ENCODE results near the gene LMAN1L.

LMAN1L gene

GRCh38 chr15:74794248-74794969, 18.2 kb upstream of the LMAN1L start:
- no peak for DNase-seq

GRCh38 chr15:74794970-74795349, 17.7 kb upstream of the LMAN1L start:
- no peak for DNase-seq

GRCh38 chr15:74795966-74796625, 16.5 kb upstream of the LMAN1L start:
- DNase-seq = no peak

GRCh38 chr15:74798388-74799254, 14.0 kb upstream of the LMAN1L start:
- DNase-seq = no peak

GRCh38 chr15:74799255-74799855, 13.3 kb upstream of the LMAN1L start:
- DNase-seq = peak; percentile 15

- peak; percentile 87 for DNase-seq
Measured at GRCh38 chr15:74799856-74800558, 12.6 kb upstream of the LMAN1L start.

- no peak for DNase-seq
Measured at GRCh38 chr15:74800559-74801094, 12.0 kb upstream of the LMAN1L start.

GRCh38 chr15:74801311-74801997, 11.2 kb upstream of the LMAN1L start:
- no peak for DNase-seq

- DNase-seq = no peak
Measured at GRCh38 chr15:74802290-74802689, 10.3 kb upstream of the LMAN1L start.

- DNase-seq = no peak
Measured at GRCh38 chr15:74802862-74803447, 9.7 kb upstream of the LMAN1L start.

- no peak for DNase-seq
Measured at GRCh38 chr15:74804935-74805334, 7.7 kb upstream of the LMAN1L start.

- no peak for DNase-seq
Measured at GRCh38 chr15:74807282-74807681, 5.4 kb upstream of the LMAN1L start.

- DNase-seq = no peak
Measured at GRCh38 chr15:74808078-74808839, 4.4 kb upstream of the LMAN1L start.

GRCh38 chr15:74808840-74809229, 3.8 kb upstream of the LMAN1L start:
- DNase-seq = no peak

GRCh38 chr15:74809242-74809641, 3.4 kb upstream of the LMAN1L start:
- DNase-seq = no peak

- no peak for DNase-seq
Measured at GRCh38 chr15:74809956-74810355, 2.7 kb upstream of the LMAN1L start.

- no peak for DNase-seq
Measured at GRCh38 chr15:74815121-74815934, 2.7 kb downstream of the LMAN1L start.

- DNase-seq = no peak
Measured at GRCh38 chr15:74815961-74816360, 3.3 kb downstream of the LMAN1L start.

- no peak for DNase-seq
Measured at GRCh38 chr15:74816624-74817369, 4.2 kb downstream of the LMAN1L start.

All from OCI-M1 (cell line).